GM20000 (cell line): ENCODE results near the gene CD86.

ENCODE experiments used
- DNase-seq: peaks from one replicate; pipeline ENCODE4 v3.0.0; 2012; ENCODE audit warnings: low spot score
- CTCF ChIP-seq: IDR thresholded peaks from 2 replicates; pipeline ENCODE4 v1.5.1; 2012; ENCODE audit warnings: mild to moderate bottlenecking, control low read depth; ENCODE audit errors: extremely low read depth, missing control alignments

CD86 gene

GRCh38 chr3:122055215-122055614 is at the start of gene CD86:
Gene CD86 (plus strand): TSS chr3:122055362. CDS start chr3:122055490, 128 bp downstream.
- no peak for TF ChIP-seq CTCF
- peak; percentile 57 for DNase-seq

DNA sequence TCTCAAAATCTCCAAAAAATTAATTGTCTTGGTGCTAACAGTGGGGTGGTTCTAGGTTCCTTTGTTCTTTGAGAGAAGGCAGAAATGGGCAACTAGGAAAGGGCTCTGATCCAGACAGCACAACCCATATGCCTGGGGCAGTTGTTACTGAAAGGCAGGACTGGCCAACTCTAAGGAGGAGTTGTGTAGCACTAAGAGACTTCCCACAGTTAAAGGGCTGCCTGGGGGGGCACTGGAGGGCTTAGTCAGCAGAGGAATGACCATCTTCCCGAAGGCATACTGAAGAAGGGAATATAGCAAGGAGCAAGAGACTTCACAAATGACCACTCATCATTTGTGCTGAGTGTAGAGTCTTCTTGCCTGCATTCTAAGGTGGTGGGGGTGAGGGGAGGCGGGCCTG is 48.9 kb upstream of the CD86 start:
- DNase-seq = no peak
- no peak for TF ChIP-seq CTCF

- no peak for TF ChIP-seq CTCF
These were observed 47.0 kb upstream of the CD86 start for GRCh38 chr3:122008166-122008565.

DNA sequence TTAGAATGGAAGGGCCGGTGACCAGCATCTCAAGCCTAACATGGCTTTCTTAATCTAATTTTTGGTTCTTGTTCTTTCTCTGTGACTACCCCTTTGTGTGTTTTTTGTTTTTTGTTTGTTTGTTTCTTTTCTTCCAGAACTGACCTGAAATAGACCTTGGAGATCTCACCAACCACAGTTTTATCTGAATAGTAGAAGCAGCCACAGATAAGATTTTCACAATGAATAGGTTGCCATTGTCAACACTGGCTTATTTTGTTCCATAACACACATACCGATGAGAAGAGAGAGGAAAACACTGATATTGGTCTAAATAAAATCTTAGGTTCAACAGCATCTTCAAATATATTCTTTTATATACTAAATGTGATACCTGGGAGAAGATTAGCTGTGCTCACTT is 44.7 kb upstream of the CD86 start:
- no peak for TF ChIP-seq CTCF
- DNase-seq = no peak

More at GRCh38 chr3:122008166-122008565, 47.0 kb upstream of the CD86 start:
- DNase-seq = no peak

DNA sequence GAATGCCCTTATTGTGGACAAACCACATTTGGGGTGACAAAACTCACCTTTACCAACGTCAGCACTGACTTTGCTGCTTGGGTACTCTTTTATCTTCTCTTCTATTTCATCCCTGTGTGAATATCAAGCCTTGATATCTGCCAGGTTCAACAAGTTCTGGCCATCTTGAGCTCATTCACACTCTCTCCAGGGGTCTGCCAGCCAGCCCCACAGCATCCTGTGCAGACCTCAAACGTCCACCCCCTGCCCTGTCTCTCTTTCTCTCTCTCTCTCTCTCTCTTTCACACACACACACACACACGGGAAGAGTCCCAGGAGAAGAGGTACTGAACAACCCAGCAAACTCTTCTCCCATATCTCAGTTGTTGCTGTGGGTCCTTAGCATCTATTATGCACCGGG is 43.8 kb upstream of the CD86 start:
- no peak for TF ChIP-seq CTCF
- no peak for DNase-seq

DNA sequence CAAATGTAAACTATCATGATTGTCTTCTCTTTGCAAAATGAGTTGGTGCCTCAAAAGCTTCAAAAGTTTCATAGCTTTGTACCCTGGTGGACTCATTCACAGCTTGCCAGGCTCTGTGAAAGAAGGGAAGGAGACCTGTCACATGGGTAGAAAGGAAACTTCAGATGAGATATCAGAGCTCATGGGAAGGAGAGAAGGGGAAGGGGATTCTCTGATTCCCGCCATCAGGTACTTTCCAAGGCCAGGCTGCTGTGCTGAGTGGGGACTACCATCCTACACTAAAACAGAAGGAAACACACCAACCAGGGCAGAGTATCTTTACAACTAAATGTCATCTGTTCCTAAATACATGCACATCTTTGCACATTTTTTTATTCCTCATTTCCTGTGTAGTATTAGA is 42.3 kb upstream of the CD86 start:
- no peak for DNase-seq
- TF ChIP-seq CTCF = no peak

DNA sequence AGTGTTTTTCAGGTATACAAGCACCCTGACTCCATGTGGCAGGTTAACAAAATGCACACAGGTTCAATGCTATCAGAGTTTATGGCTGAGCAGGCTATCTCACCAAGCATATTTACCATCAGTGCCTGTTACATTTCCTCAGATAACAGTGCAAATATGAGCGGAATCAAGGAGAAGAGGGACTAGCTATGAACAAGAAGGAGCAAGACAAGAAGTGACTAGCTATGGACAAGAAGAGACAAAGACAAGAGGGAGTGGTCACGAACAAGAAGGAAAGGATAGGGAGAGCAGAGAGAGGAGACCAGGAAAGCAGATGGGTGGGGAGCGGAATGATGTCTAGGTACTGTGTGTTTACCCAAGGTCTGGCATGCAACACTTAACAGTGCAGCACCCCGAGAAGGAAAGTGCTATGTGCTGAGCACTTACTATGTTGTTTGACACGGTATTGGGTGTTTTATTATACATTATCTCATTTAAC is 41.7 kb upstream of the CD86 start:
- no peak for DNase-seq
- no peak for TF ChIP-seq CTCF
